Mesenchymal stem cell (in vitro differentiated cells and primary cell): ENCODE measurements around the gene ADAMTS8.

ENCODE experiments used
- DNase-seq: peaks from one replicate; pipeline ENCODE4 v3.0.0-alpha.2; 2013
- H2AFZ ChIP-seq: one replicate; pipeline ENCODE4 v1.6.1; 2013; ENCODE audit warnings: low read depth, mild to moderate bottlenecking, control low read depth, inconsistent platforms, low read length, moderate library complexity
- H2AK5ac ChIP-seq: 2 replicates; pipeline ENCODE4 v1.6.1; 2013; ENCODE audit warnings: low read length, moderate library complexity, mild to moderate bottlenecking, inconsistent platforms; ENCODE audit not compliant: severe bottlenecking
- H2BK120ac ChIP-seq: one replicate; pipeline ENCODE4 v1.6.1; 2013; ENCODE audit warnings: low read depth, mild to moderate bottlenecking, inconsistent platforms, low read length, moderate library complexity
- H2BK12ac ChIP-seq, 2 experiments: one replicate each; pipeline ENCODE4 v1.6.1; 2013; ENCODE audit warnings: inconsistent platforms in 2 of 2, low read length in 2 of 2, mild to moderate bottlenecking in 2 of 2, moderate library complexity in 2 of 2, control low read depth in 1 of 2
- H2BK15ac ChIP-seq: one replicate; pipeline ENCODE4 v1.6.1; 2013; ENCODE audit warnings: mild to moderate bottlenecking, low read depth, inconsistent platforms; ENCODE audit not compliant: poor library complexity, severe bottlenecking
- H2BK5ac ChIP-seq: 2 replicates; pipeline ENCODE4 v1.6.1; 2013; ENCODE audit warnings: low read depth, mild to moderate bottlenecking, low read length, control low read depth, inconsistent platforms; ENCODE audit not compliant: poor library complexity, severe bottlenecking
- H3K14ac ChIP-seq, 2 experiments: one replicate each; pipeline ENCODE4 v1.6.1; 2013; ENCODE audit warnings: inconsistent platforms in 2 of 2, low read length in 2 of 2, control low read depth in 1 of 2, mild to moderate bottlenecking in 1 of 2, moderate library complexity in 1 of 2
- H3K18ac ChIP-seq, 2 experiments: one replicate each; pipeline ENCODE4 v1.6.1; 2013; ENCODE audit warnings: inconsistent platforms in 2 of 2, low read length in 2 of 2, control low read depth in 1 of 2, low read depth in 1 of 2, mild to moderate bottlenecking in 1 of 2
- H3K23ac ChIP-seq, 2 experiments: one replicate each; pipeline ENCODE4 v1.6.1; 2013; ENCODE audit warnings: inconsistent platforms in 2 of 2, low read length in 2 of 2, mild to moderate bottlenecking in 2 of 2, moderate library complexity in 2 of 2, control low read depth in 1 of 2
- H3K27ac ChIP-seq: 2 replicates; pipeline ENCODE4 v1.5.1; 2013; ENCODE audit warnings: mild to moderate bottlenecking, moderate library complexity, low read length, control low read depth, inconsistent platforms; ENCODE audit not compliant: poor library complexity, severe bottlenecking
- H3K27me3 ChIP-seq, 2 experiments: 2 replicates each; pipeline versions ENCODE4 v1.6.1 to v1.7.0; 2013; ENCODE audit warnings: low read length in 2 of 2, mild to moderate bottlenecking in 2 of 2, moderate library complexity in 2 of 2, control low read depth in 1 of 2, inconsistent platforms in 1 of 2; ENCODE audit not compliant: control insufficient read depth in 1 of 2, insufficient read depth in 1 of 2
- H3K36me3 ChIP-seq, 2 experiments: 2 replicates each; pipeline versions ENCODE4 v1.6.1 to v1.7.0; 2013; ENCODE audit warnings: low read length in 2 of 2, control low read depth in 1 of 2, inconsistent platforms in 1 of 2, low read depth in 1 of 2, mild to moderate bottlenecking in 1 of 2; ENCODE audit not compliant: insufficient read depth in 2 of 2, control insufficient read depth in 1 of 2
- H3K4ac ChIP-seq, 2 experiments: one replicate each; pipeline ENCODE4 v1.6.1; 2013; ENCODE audit warnings: inconsistent platforms in 2 of 2, low read length in 2 of 2, mild to moderate bottlenecking in 2 of 2, moderate library complexity in 2 of 2, control low read depth in 1 of 2, low read depth in 1 of 2
- H3K4me1 ChIP-seq: 2 replicates; pipeline ENCODE4 v1.6.1; 2013; ENCODE audit warnings: low read depth, low read length, control low read depth; ENCODE audit not compliant: control insufficient read depth, insufficient read depth
- H3K4me2 ChIP-seq: 2 replicates; pipeline ENCODE4 v1.6.1; 2013; ENCODE audit warnings: low read length, mild to moderate bottlenecking, inconsistent platforms; ENCODE audit not compliant: poor library complexity, severe bottlenecking
- H3K4me3 ChIP-seq, 2 experiments: 2 replicates each; pipeline versions ENCODE4 v1.5.1 to v1.7.0; 2013; ENCODE audit warnings: low read length in 2 of 2, mild to moderate bottlenecking in 2 of 2, control low read depth in 1 of 2, low read depth in 1 of 2; ENCODE audit not compliant: insufficient read depth in 1 of 2
- H3K79me1 ChIP-seq: replicated peaks from 2 replicates; pipeline ENCODE4 v1.6.1; 2013; ENCODE audit warnings: mild to moderate bottlenecking, control low read depth, low read length, inconsistent platforms; ENCODE audit not compliant: poor library complexity, severe bottlenecking
- H3K9ac ChIP-seq: 2 replicates; pipeline ENCODE4 v1.7.0; 2013; ENCODE audit warnings: mild to moderate bottlenecking, low read length, moderate library complexity
- H3K9me3 ChIP-seq: 2 replicates; pipeline ENCODE4 v1.7.0; 2013; ENCODE audit warnings: mild to moderate bottlenecking, low read length; ENCODE audit not compliant: control insufficient read depth
- H4K8ac ChIP-seq: one replicate; pipeline ENCODE4 v1.6.1; 2013; ENCODE audit warnings: inconsistent platforms, mild to moderate bottlenecking, low read length, moderate library complexity
- H4K91ac ChIP-seq: one replicate; pipeline ENCODE4 v1.6.1; 2013; ENCODE audit warnings: mild to moderate bottlenecking, low read length, inconsistent platforms
- WGBS: methylation state at CpG from one replicate; pipeline ENCODE4 v1.1.7; 2013; ENCODE audit warnings: mixed read lengths; 5-methylcytosine and 5-hydroxymethylcytosine counted together

The ADAMTS8 gene

DNA sequence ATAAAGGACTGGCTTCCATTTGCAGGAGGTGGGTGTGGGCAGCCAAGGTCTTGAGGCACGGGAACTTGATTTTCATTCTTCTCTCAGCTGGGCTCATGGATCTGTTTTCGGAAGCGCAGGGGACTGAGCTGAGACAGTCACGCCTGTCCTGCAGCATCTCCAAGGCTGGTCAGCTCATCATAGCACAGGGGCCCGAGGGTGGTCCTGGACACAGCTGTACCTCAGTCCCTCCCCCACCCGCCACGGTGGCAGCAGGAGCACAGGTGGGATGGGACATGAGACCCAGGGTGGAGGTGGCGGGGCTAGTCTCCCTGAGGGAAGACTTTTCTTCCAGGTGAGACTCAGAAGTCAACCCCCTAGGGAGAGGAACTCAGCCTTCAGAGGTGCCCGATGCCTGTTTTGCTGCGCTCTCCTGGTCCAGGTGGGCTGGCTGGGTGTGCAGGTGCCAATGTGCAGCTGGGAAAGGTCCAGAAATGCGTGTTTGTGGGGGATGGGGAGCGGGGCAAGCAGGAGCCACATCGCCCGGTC lies 3.7 kb downstream of the ADAMTS8 start:
- 93% methylated on average over 14 of the region's 14 CpGs for WGBS
- H2AFZ ChIP-seq: no peak overlapping the region
- no peak overlapping the region for H3K14ac ChIP-seq
- DNase-seq: no peak
- peaks cover 13% of the 10 kb centered on the region for H3K4me1 ChIP-seq
- no peak overlapping the region for H2BK120ac ChIP-seq
- no peak overlapping the region for H2BK12ac ChIP-seq
- no peak overlapping the region for H4K91ac ChIP-seq
- no peak overlapping the region for H3K23ac ChIP-seq
- no peak overlapping the region for H2BK5ac ChIP-seq
- no peak overlapping the region for H3K18ac ChIP-seq
- H3K4me2 ChIP-seq: no peak overlapping the region
- no peak overlapping the region for H3K4ac ChIP-seq
- no peak overlapping the region for H3K4me3 ChIP-seq
- H2AK5ac ChIP-seq: no peak overlapping the region
- no peaks in the 10 kb centered on the region for H3K79me1 ChIP-seq
- H3K9me3 ChIP-seq: no peaks in the 10 kb centered on the region
- H3K36me3 ChIP-seq: no peaks in the 10 kb centered on the region
- no peak overlapping the region for H4K8ac ChIP-seq
- no peak overlapping the region for H3K9ac ChIP-seq
- peaks cover 48 to 90% of the 10 kb centered on the region in 2 experiments for H3K27me3 ChIP-seq
- H3K27ac ChIP-seq: no peak overlapping the region
- H2BK15ac ChIP-seq: no peak overlapping the region

DNA sequence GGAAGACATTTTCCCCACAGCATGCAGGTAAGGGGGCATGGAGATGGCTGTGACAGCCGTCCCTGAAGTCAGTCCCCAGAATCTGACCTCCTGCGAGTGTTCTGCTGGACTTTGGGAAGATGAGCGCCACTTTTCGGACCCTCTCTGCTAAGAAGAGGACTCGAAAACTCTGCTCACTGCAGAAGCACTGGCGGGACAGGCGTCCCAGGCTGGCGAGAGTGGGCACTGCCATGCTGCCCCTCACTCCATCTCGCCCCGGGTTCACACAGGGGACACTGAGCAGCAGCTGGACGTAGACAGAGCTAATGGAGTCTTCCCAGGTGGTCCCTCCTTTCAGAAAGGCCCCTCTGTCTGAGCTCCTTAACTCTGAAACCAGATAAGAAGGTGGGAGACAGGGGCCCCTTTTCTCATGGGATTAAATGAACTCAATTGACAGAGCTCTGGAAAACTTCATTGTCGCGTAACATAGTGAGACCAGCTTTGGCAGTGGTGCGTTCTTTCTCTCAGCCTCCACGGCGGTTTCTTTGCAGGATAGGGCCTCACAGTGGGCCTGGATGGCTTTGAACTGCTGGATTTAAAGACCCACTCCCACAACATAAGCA lies 4.8 kb downstream of the ADAMTS8 start:
- 75% methylated on average over 16 of the region's 16 CpGs for WGBS
- Histone ChIP-seq H3K27ac (no peak overlapping the region), H3K18ac (no peak overlapping the region), H3K27me3 (peaks cover 37 to 90% of the 10 kb centered on the region in 2 experiments), H3K4me2 (no peak overlapping the region), H3K9ac (no peak overlapping the region), H3K4me3 (no peak overlapping the region), H2BK12ac (no peak overlapping the region), H4K91ac (no peak overlapping the region), H3K23ac (no peak overlapping the region), H2BK120ac (no peak overlapping the region), H3K79me1 (no peaks in the 10 kb centered on the region), H3K36me3 (no peaks in the 10 kb centered on the region), H3K4me1 (peaks cover 11% of the 10 kb centered on the region), H2BK5ac (no peak overlapping the region), H2AFZ (no peak overlapping the region), H3K4ac (no peak overlapping the region), H2BK15ac (no peak overlapping the region), H2AK5ac (no peak overlapping the region), H3K14ac (no peak overlapping the region), H4K8ac (no peak overlapping the region), H3K9me3 (no peaks in the 10 kb centered on the region)
- DNase-seq: no peak

DNA sequence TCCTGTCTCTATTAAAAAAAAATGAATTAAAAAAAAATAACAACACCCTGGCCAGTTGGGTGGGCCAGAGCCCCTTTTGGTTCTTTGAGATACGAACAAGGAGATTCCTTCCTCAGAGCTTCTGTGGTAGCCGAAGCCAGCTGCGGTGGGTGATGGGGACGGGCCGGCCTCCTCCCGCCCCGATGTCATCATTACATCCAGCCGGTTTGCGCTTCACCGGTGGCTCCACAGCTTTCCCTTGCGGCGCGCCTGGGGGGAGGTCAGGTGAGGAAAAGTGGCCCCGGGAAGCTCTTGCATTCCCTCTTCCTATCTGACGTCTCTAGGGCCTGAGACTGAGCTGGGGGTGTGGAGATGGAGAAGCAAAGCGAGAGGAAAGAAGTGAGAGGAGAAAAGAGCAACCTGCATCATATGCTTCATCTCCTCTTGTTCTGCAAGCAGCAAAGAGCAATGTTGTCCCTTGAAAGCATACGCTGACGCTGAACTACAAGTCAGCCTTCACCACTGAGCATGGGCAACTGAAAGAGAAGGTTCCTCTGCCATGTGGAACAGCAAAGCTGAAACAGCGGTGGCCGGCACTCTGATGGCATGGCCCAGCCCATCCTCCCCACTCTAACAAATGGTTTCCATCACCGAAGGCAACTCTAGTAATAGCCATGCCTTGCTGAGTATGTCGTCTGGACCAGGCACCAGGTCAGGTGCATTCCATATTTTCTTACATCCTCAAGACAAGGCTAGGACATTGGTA lies 6.0 kb downstream of the ADAMTS8 start:
- H2BK12ac ChIP-seq: no peak overlapping the region
- no peak overlapping the region for H3K4ac ChIP-seq
- H2BK5ac ChIP-seq: no peak overlapping the region
- no peak overlapping the region for H2BK120ac ChIP-seq
- H3K4me2 ChIP-seq: no peak overlapping the region
- H3K9me3 ChIP-seq: no peaks in the 10 kb centered on the region
- 88% methylated on average over 20 of the region's 22 CpGs for WGBS
- no peak overlapping the region for H3K9ac ChIP-seq
- H3K4me1 ChIP-seq: peaks cover 5% of the 10 kb centered on the region
- DNase-seq: no peak
- H3K27me3 ChIP-seq: peaks cover 30 to 95% of the 10 kb centered on the region in 2 experiments
- H4K8ac ChIP-seq: no peak overlapping the region
- no peak overlapping the region for H3K14ac ChIP-seq
- H3K23ac ChIP-seq: no peak overlapping the region
- no peaks in the 10 kb centered on the region for H3K79me1 ChIP-seq
- no peak overlapping the region for H2AFZ ChIP-seq
- H3K18ac ChIP-seq: no peak overlapping the region
- no peak overlapping the region for H4K91ac ChIP-seq
- peak overlapping the region in 1 of 2 experiments; percentile 23 for H3K4me3 ChIP-seq
- no peak overlapping the region for H2AK5ac ChIP-seq
- no peak overlapping the region for H2BK15ac ChIP-seq
- H3K27ac ChIP-seq: no peak overlapping the region
- H3K36me3 ChIP-seq: no peaks in the 10 kb centered on the region

- Histone ChIP-seq H2BK5ac (no peak overlapping the region), H3K4me2 (no peak overlapping the region), H3K4ac (no peak overlapping the region), H2BK15ac (no peak overlapping the region), H4K91ac (no peak overlapping the region), H2BK12ac (no peak overlapping the region), H3K14ac (no peak overlapping the region), H3K79me1 (no peaks in the 10 kb centered on the region), H3K27me3 (peaks cover 23 to 89% of the 10 kb centered on the region in 2 experiments), H2AFZ (no peak overlapping the region), H3K27ac (no peak overlapping the region), H3K23ac (no peak overlapping the region), H3K9me3 (no peaks in the 10 kb centered on the region), H3K9ac (no peak overlapping the region), H2AK5ac (no peak overlapping the region), H3K36me3 (no peaks in the 10 kb centered on the region), H2BK120ac (no peak overlapping the region), H3K4me1 (peaks cover 3% of the 10 kb centered on the region), H3K4me3 (no peak overlapping the region), H4K8ac (no peak overlapping the region), H3K18ac (no peak overlapping the region)
- DNase-seq: no peak
- 83% methylated on average over 8 of the region's 8 CpGs for WGBS
Measured at GRCh38 chr11:130421697-130422096, 6.7 kb downstream of the ADAMTS8 start.
